HG03060 (cell line): ENCODE data around the gene AP2A2.

ENCODE experiments used
- ATAC-seq: cut with Tn5 transposase; IDR thresholded peaks from one replicate; pipeline ENCODE4 v1.9.1; 2021; ENCODE audit warnings: low read depth, moderate number of reproducible peaks; ENCODE audit not compliant: unreplicated experiment

The AP2A2 gene

DNA sequence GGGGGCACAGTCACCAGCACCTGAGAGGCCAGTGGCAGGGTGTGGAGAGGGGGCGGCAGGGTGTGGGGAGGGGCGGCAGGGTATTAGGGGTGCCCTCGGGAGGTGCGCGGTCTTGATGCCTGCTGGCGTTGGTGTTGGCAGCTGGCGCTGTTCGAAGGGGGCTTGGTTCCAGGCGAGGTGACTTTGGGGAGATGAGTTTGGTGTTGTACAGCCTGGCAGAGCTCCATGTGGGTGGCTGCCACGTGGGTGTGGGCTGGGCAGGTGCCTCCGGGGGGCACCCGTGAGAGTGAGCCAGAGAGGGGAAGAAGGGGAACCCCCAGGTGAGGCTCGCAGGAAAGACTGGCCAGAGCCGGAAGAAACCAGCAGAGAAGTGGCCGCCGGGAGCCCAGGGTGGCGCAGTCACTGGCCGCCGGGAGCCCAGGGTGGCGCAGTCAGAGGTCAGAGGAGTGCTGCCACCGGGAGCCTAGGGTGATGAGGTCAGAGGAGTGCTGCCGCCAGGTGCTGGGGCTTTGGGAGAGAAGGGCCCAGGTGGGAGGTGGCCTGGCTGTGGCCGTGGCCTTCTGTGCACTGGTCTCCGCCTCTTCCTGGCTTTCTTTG lies 66.1 kb downstream of the AP2A2 start:
- ATAC-seq = no peak

DNA sequence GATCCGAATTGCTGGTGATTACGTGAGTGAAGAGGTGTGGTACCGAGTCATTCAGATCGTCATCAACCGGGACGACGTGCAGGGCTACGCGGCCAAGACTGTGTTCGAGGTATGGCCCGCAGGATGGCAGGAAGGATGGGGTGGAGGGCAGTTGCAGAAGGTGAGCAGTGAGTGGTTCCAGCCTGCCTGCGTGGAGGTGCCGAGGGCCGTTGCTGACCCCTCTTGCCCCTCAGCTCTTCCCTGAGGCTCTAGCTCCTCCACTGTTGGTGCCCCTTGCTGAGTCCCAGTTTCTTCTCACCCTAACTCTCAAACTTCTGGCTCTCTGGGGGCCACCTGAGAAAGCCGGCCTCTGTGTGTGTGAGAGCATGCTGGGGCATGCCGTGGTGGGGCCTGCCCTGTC lies 66.9 kb downstream of the AP2A2 start:
- ATAC-seq = no peak

DNA sequence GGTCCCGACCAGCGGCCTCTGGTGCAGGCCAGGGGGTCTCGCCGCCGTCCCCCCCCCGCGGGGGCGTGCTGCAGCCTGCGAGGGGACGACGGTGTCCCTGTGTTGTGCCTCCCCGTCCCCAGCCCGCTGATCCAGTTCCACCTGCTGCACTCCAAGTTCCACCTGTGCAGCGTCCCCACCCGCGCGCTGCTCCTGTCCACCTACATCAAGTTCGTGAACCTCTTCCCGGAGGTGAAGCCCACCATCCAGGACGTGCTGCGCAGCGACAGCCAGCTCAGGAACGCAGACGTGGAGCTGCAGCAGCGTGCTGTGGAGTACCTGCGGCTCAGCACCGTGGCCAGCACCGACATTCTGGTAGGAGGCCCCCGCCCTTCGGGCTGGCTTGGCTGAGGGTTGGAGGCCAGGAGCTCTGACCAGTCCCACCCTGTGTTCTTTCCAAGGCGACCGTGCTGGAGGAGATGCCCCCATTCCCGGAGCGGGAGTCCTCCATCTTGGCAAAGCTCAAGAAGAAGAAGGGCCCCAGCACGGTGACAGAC lies 68.0 kb downstream of the AP2A2 start:
- no peak for ATAC-seq

DNA sequence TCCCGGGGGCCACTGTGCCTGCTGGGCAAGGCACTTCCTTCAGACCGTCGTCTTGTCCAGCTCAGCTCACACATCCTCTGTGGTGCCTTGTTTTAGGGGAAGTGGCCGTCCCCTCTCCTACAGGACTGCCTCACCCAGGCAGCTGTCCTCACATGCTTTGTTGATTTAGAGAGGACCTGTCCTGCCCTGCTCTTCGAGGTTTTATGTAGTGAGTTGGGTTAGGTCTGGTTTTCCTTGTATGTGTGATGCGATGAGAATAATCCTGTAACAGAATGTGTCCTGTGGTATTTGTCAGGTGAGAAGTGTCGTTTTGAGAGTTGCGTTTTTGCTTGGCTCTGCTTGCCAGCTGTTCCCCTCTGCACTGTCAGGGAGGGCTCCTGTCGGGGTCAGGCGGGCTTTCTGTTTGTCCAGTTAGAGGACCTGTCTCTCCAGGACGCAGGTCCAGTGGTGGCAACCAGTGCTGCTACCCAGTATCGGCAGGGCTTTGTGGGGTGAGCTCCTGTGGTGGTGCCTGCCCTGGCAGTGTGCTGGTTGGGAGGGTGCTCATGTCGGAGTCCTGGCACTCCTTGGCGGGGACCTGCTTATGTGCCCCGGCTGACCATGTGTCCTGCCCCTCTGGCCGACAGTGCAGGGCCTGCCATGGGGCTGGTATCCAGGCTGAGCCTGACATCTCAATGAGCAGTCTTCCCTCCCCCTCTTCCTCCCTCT lies 69.5 kb downstream of the AP2A2 start:
- ATAC-seq = no peak

DNA sequence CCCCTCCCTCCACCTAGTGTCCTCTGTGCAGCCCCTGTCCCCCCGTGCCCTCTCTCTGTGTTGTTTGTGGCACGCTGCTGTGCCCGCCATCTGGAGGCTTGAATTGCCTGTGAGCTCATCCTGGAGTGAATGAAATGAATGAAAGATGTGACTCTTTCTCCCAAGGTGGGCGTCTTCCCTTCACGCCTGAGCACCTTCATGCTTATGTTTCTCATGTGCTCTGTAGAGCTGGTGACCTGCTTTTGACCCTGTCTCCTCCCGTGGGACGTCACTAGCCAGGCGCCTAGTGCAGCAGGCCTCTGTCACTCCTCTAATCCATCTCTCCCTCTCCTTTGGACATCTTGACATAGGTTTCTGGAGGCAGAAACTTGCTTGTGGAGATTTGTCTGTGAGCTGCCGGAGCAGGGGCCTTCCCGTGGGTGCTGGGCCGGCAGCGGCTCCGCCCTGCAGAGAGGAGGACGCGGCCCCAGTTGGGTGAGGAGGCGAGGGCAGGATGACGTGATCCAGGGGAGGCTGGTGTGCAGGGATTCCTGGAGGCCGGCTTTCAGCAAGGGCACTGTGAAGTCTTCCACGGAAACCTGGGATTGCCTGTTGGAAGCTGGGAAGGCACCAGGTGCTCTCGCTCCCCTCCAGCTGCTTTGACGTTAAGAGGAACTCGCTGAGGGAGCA lies 70.2 kb downstream of the AP2A2 start:
- no peak for ATAC-seq

DNA sequence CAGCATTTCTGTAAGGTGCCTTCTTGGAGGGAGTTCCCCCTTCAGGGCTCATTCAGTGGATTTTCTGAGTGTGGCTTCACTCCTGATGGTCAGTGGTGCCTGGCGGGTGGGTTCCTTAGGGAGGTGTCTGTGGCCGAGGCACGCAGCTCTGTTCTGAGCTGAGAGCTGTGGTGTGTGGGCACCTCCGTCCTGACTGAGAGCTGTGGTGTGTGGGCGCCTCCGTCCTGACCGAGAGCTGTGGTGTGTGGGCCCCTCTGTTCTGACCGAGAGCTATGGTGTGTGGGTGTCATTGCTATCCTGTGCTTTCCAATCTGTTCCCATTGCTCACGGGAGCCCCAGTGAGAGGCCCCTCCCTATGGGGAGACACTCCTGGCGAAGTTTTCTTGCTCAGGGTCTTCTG lies 71.0 kb downstream of the AP2A2 start:
- ATAC-seq = no peak

DNA sequence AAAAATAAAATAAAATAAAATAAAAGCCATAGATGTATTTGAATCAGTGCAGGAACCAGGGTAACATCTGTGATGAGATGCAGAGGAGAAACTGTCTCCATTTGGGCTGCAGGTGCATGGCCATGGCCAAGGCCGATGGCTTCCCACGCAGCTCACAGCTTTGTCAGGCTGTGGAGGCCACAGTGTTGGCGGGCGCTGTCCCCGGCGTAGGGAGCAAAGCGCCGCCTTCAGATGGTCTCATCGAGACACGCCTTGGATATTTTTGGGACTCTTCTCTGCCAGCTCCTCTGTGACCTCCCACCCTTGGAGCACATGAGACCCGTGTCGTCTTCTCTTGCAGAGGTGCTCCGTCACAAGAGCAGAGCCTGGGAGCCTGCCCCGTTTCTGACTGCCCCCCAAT lies 72.2 kb downstream of the AP2A2 start:
- no peak for ATAC-seq

DNA sequence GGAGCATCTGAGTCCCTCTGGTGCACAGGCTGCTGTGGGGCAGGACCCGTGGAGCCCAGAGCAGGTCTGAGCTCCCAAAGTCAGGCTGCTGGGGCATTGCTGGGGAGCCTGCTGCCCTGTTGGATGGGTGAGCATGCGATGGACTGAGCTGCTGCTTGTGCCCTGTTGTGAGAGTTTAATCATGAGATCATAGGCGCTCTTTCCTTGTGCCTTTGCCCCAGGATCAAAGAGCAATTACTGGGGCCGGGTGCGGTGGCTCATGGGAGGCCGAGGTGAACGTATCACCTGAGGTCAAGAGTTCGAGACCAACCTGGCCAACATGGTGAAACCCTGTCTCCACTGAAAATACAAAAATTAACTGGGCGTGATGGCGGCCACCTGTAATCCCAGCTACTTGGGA lies 73.3 kb downstream of the AP2A2 start:
- no peak for ATAC-seq

DNA sequence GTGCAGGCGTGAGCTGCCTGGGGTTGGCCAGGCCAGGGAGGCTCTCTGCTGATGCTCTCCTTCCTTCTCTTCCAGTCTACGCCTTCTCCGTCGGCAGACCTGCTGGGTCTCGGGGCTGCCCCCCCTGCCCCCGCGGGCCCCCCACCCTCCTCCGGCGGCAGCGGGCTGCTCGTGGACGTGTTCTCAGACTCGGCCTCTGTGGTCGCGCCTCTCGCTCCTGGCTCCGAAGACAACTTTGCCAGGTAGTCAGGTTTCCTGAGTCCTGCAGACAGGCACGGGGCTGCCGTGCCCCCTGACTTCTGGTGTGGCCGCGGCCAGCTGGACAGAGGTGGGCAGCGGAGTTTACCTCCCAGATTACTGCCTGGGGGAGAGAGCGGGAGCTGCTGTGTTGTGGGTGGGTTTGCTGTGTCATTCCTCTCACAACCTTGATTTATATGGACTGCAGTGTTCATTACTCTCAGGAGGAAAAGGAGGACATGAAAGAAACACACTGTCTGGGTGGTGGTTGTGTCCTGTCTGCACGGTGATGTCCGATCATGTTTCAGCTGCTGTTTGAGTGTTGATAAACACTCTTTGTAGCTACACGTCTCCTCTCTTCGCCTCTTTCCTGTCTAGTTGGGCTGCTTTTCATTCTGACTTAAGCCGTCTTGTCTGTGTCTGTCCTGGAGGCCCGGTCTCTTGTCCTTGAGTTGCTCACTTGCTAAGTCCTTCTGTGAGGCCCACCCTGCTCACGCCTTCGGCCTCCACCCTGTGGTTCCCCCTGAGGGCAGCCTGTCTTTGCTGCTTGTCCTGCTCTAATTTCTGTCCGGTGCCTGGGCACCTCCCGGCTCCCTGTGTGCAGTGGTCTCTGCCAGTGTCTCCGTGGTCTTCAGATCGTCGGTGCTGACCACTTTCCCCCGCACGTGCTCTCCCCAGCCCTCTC lies 74.9 kb downstream of the AP2A2 start:
- no peak for ATAC-seq

DNA sequence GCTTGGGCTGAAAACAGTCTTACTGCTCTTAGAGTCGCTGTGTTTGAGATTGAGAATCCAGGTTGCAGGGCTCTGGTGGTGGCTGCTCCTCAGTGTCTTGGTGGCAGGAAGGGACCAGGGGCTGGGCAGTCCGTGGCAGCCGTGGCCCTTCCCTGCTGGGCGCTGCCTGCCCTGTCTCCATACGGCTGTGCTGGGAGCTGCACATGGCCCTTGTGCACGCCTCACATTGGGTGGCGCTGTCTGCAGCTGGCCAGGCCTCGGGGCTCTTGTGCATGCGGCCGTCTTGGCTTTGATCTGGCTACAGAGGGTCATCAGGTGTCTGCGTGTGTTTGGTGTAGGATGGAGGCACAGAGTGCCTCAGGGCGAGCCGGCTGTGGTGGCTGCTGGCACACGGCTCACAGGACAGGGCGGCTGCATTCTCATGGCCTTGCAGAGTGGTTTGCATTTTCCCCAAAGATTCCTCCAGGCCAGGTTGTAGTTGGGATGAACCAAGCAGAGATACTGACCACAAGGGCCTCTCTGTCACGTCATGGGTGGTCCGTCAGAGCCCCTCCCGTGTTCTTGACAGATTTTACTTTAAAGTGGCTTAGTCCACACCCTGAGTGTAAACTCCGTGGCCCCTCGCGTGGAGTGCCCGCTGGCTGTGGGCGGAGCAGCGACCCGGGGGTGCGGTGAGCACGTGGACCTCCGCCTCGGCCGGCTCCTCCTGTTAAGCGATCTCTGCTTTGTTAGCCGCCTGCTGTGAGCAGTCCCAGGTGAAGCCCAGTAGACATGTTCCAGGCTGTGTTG lies 76.1 kb downstream of the AP2A2 start:
- no peak for ATAC-seq

DNA sequence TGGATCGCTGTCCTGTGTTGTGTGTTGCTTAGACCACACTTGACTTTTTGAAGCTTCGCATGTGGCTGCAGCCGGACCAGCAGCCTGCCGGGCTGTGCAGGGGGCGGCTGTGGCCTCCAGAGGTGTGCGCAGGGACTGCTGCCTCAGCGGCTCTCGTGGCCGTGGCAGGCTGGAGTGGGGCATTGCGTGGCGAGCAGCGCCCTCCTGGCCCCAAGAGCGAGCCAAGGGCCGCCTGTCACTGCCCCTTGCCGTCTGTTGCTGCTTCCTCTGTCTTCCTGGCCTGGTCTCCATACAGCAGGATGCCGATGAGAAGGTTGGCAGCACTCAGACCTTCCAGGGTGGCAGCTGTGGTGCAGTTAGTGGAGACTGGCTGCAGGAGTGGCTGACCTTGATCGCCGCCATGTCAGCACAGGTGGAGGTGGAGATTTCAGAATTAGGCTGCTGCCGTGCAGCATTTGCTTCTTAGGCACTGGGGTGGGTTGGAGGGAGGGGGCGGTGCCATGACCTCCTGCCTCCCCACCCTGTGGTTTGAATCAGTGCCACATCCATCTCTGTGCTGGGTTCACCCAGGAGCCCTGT lies 76.8 kb downstream of the AP2A2 start:
- ATAC-seq = no peak

DNA sequence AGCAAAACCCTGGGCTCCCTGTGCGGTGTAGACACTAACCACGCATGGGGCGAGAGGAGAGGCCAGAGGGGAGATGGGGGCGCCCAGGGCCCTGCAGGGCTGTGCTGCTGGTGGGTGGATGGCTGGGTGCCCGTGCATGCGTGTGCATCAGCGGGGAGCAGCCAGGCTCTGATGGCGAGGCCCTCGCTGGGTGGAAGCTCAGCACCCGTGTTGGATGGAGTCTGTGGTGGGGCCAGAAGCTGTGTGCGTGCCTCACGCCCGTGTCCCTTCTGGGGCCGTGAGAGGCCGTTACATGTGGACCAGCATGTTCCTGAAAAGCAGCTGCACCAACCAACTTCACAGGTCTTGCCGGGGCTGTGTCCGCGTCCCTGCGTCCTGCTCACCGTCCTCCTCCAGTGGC lies 77.5 kb downstream of the AP2A2 start:
- no peak for ATAC-seq

DNA sequence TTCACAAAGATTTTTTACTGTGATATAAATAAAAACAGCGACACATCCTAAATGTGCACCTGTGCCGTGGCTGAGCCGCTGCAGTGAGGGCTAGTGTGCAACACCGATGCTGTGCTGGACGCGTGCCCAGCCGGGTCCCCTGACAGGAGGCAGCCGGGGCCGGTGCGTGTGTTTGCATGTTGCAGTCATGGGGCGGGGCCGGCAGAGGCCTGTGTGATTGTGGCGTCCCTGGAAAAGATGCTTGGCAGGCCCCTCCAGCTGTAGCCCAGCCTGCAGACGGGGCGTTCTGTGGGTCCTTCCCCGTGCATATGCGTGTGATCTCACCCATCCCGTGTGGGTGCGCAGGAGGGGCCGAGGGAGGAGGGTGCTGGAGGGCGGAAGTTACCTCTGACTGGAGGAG lies 80.3 kb downstream of the AP2A2 start:
- ATAC-seq = no peak

DNA sequence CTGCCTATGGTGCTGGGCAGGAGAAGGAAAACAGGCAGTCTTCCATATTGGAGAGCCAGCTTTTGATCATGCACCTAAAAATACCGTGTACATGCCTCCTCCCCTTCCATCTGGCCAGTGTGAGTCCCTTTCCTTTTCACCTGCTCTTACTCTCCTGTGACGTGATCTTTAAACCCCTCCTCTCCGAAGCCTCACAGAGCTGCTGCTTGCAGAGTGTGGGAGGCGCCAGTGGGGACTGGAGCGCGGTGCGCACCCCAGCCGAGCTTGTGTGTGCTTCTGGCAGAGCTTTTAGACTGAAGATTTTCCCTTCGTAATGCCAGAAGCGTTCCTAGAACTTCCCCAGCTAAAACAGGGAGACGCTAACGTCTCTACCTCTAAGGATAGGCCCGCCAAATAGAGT lies 81.1 kb downstream of the AP2A2 start:
- no peak for ATAC-seq

DNA sequence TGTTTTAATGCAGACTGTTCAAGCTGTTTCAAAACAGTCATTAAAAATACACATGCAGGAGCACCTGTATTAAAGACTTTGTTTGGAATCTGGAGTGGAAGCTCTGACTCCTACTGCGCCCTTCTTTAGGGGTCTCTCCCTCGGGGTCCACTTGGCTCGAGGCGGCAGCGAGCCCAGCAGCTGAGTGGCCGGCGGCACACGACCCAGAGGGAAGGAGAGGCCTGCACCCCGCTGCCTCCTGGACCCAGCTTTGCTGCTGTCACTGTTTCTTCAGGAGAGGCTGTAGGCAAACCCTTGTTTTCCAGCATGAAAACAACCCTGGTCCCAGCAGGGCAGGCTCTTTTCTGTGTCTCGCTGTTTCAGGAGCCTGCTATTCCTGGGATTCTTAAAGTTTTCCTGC lies 81.6 kb downstream of the AP2A2 start:
- no peak for ATAC-seq

DNA sequence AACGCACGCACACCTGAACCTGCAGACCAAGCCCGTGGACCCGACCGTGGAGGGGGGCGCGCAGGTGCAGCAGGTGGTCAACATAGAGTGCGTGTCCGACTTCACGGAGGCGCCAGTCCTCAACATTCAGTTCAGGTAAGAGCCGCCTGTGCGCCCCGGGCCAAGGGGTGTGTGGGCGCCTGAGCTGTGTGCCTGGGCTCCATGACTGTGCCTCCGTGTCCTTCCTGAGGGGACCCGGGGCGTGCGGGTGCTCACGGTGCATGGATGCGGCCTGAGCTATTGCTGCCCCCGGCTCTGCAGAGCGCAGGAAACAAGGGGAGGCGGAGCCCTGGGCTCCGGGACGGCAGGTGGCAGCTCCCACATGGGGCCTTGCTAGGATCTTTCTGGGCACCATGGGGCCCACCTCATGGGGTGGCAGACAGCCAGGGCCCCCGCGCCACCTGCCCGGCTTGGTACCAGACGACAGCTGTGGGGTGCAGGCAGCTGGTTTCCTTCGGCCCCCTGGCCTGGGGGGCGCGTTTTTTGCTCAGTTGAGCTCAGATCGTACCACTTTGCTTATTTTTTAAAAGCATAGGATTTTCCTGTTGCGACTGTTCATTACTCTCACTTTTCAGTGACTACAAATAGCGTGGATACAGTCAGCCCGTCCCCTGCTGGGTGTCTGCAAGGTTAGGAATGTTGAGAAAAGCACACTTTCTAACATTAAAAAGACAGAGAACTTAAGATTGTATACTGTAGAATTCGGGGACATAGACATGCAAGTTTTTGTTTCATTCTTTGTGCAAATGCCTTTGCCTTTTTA lies 82.5 kb downstream of the AP2A2 start:
- ATAC-seq = no peak

DNA sequence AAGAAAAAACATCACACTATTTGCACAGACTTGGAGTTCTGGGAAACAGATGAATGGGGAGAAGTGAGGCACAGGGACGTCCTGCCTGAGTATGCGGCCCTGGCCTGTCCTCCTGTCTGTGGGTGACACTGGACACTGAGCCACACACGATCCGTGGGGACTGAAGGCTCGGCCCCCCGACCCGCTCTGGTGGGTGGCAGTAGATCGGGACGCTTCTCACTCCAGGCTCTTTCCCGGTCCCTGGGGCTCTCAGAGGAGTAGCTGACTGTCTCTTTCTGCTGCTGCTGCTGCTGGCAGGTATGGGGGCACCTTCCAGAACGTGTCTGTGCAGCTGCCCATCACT lies 83.1 kb downstream of the AP2A2 start:
- ATAC-seq = no peak

DNA sequence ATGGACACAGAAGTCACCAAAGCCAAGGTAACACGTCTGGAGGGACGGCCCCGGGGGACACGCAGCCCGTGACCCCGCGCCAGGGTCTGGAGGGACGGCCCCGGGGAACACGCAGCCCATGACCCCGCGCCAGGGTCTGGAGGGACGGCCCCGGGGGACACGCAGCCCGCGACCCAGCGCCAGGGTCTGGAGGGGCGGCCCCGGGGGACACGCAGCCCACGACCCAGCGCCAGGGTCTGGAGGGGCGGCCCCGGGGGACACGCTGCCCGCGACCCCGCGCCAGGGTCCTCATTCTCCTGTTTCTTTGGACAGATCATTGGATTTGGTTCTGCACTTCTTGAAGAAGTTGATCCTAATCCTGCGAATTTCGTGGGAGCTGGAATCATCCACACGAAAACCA lies 83.7 kb downstream of the AP2A2 start:
- no peak for ATAC-seq

DNA sequence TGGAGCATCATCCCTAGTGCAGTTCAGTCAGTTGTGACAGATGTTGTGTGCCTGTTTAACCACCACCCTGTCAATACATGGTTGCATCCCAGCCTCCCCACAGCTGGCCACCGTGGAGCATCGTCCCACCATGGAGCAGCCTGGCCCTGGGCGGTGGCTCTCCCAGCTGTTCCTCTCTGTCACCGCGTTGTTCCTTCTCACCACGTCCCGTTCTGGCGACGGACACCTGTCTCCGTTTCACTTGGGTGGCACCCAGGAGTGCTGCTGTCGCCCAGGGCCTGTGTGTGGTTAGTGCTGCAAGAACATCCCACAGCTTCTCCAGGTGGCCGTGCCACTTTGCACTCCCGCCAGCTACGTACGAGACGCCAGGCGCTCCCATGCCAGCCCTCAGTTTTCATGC lies 84.3 kb downstream of the AP2A2 start:
- ATAC-seq = no peak
